Retinal pigment epithelial cell (primary cell): ENCODE data around the gene KCNB1.

Experiments
- DNase-seq: peaks from one replicate; pipeline ENCODE4 v3.0.0-alpha.2; 2010; ENCODE audit warnings: low read depth
- H3K4me3 ChIP-seq: 2 replicates; pipeline ENCODE4 v1.5.1; 2011; ENCODE audit warnings: mild to moderate bottlenecking, low read length, control low read depth, moderate library complexity
- TF ChIP-seq, protein P1 (sequence below): conservative IDR thresholded peaks from 2 replicates; pipeline ENCODE4 v1.5.1; 2011; ENCODE audit warnings: low read depth, low read length, control low read depth, inconsistent platforms

The KCNB1 gene

DNA sequence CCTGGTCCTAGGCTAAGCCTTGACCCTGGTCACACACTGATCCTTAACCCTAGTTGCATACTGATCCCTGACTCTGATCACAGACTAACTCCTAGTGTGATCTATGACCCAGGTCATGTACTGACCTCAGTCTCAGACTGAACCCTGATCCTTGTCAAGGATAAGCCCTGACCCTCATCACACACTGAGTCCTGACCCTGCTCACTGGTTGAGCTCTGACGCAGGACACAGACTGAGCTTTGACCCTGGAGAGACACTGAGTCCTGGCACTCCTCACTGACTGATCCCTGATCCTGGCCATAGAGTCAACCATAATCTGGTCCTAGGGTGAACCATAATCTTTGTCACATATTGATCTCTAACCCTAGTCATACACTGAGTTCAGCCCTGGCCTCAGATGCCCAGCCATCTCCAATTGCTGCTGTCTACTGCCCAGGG, 37.9 kb downstream of the KCNB1 start:
- no peak overlapping the region for H3K4me3 ChIP-seq
- TF ChIP-seq, protein P1, sequence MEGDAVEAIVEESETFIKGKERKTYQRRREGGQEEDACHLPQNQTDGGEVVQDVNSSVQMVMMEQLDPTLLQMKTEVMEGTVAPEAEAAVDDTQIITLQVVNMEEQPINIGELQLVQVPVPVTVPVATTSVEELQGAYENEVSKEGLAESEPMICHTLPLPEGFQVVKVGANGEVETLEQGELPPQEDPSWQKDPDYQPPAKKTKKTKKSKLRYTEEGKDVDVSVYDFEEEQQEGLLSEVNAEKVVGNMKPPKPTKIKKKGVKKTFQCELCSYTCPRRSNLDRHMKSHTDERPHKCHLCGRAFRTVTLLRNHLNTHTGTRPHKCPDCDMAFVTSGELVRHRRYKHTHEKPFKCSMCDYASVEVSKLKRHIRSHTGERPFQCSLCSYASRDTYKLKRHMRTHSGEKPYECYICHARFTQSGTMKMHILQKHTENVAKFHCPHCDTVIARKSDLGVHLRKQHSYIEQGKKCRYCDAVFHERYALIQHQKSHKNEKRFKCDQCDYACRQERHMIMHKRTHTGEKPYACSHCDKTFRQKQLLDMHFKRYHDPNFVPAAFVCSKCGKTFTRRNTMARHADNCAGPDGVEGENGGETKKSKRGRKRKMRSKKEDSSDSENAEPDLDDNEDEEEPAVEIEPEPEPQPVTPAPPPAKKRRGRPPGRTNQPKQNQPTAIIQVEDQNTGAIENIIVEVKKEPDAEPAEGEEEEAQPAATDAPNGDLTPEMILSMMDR = no peak
- DNase-seq = no peak

DNA sequence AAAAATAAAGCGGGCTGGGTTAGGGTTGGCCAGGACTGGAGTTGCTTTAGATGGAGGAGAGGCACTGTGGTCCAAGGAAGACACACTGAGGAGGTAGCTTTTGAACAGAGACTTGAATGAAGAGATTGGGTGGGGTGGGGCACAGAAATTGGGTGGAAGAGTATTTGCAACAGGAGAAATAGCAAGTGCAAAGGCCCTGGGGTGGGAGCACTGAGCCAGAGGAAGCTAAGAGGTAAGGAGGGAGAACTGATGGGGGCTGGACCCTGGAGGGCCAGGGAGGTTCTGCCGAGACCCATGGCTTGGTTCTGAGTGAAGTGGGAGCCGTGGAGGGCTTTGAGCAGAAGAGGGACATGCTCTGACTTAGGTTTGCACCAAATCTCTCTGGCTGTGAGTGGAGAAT, 45.4 kb downstream of the KCNB1 start:
- TF ChIP-seq, protein P1 = no peak
- H3K4me3 ChIP-seq = no peak overlapping the region
- DNase-seq = no peak

DNA sequence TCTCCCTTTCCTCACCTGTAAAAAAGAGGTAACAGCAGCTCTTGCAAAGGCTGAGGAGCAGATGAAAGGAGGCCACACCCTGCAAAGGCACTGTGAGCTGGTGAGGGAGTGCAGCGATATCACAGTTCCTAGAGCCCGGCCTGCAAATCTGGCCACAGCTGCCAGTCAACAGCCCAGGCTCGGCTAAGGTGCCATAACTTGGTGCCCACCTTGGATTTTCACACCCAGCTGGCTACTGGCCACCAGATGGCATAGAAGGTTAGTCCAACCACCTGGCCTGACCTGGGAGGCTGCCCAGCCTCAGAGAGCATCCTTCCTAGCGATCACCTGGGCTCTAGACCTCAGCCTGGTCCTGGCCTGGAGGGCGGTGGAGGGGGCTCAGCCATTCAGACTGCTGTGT, 46.8 kb downstream of the KCNB1 start:
- DNase-seq = no peak
- H3K4me3 ChIP-seq = no peak overlapping the region
- TF ChIP-seq, protein P1 = no peak

DNA sequence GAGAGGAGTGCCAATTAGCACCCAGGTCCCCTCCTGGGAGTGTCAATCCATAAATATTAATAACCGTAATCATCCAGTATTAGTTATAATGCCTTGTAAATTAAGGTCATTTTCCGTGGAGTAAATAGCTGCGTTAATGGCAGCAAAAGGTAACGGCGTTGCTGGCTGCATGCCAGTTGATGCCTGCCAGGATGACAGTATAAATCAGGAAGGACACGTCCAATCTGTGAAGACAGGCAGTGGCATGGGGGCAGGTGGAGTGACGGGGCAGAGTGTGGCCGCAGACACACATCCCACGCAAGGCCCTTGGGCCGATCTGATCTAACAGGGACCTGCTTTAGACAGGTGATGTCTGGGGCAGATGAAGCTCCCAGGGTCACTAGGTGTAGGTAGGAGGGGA, 49.1 kb downstream of the KCNB1 start:
- no peak for DNase-seq
- TF ChIP-seq, protein P1 = no peak
- H3K4me3 ChIP-seq = no peak overlapping the region

DNA sequence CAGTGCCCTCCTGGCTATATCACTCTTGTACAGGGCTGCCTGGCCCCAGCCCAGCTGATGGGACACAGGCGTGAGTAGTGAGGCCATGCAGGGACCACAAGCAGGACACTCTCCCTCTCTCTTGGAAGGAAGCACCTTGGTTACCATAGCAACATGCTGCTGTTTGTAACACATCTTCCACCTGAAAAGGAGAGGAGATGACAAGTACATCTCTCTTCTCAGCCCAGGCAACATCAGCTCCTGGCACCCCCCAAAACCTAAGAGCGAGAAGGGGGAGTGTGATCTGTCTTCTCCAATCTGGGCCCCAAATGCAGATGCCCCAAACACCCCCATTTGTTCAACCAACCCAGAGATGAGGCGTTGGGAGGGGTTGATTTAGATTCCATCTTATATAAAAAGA, 49.9 kb downstream of the KCNB1 start:
- no peak overlapping the region for H3K4me3 ChIP-seq
- DNase-seq = no peak
- TF ChIP-seq, protein P1 = no peak

DNA sequence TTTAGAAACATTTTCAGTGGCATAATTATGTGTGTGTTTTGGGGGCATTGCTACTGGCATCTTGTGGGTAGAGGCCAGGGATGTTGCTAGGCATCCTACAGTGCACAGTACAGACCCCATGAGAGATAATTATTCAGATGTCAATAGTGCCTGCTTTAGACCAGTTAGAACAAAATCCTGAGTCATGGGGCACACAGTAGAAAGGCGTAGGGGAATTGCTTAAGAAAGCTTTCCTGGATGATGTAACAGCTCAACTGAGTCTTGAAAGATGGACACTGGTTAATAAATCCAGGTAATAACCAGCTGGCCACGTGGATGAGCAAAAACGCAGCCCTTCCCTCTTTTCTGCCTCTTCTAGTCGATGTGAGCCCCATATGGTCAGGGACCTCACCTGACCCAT, 51.1 kb downstream of the KCNB1 start:
- H3K4me3 ChIP-seq = no peak overlapping the region
- DNase-seq = no peak
- TF ChIP-seq, protein P1 = no peak

DNA sequence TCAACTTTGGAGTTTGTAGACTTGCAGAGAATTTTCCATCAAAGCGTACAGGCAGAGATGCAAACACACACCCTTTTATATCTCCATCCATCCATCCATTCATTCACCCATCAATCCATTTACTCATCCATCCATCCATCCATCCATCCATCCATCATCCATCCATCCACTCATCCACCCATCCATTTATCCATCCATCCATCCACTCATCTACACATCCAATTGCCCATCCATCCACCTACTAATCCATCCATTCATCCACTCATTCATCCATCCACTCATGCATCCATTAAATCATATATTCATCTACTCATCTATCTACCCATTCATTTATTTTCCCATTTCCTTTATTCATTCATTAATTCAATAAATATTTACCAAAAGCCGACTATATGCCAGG, 52.1 kb downstream of the KCNB1 start:
- DNase-seq = no peak
- H3K4me3 ChIP-seq = no peak overlapping the region
- TF ChIP-seq, protein P1 = no peak
